ENCODE data around the gene XCL1.

DNA sequence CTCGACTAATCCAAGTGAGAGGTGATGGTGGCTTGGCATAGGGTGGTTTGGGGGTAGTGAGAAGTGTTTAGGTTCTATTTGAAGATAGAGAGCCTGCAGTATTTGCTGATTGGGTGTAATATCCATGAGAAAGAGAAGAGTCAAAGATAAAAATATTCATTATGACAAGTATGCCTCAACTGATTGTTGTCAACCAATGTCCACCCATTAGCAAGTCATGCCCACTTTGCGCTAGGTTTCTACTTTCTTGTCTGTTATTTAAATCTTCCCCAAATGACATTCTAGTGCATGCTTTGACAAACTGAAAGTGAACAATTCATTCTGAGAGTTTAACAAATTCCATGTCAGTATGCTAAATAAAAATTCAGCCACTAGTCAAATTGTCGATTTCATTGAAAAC, 3.8 kb upstream of the XCL1 start:
- no peak for TF ChIP-seq CTCF (conservative IDR thresholded peaks at IDR 0.05 in 1 of 2, IDR thresholded peaks at IDR 0.05 in 1 of 2; ENCODE audit: low read depth in 1 of 2, low read length in 2 of 2)
- TF ChIP-seq EZH2 (IDR thresholded peaks at IDR 0.05; ENCODE audit: low read length, missing control alignments), result no peak

Data from fibroblast of lung (primary cell).